Stimulated activated naive CD8-positive, alpha-beta T cell treated with anti-CD3 and anti-CD28 coated beads, Interleukin-15, amount 100 ng/mL, for 72 hours (primary cell): Measurements from ENCODE around the gene FOXM1.
A peak's percentile ranks its signal among the peaks of the same experiment; 100 is the strongest.

Experiments used
- ATAC-seq: fragments of 150-1000 bp; cut with Tn5 transposase; 2 replicates; pipeline ENCODE4 v1.10.0; 2021; ENCODE audit warnings: mild to moderate bottlenecking, moderate library complexity
- DNase-seq, 2 donors: peaks; one replicate each; pipeline ENCODE4 v3.0.0; 2021 to 2022
- H3K27ac Mint-ChIP-seq, 2 donors: one replicate each; pipeline ENCODE4 v1.8.0; 2022; ENCODE audit warnings: mild to moderate bottlenecking in 2 of 2, mixed read lengths in 2 of 2, moderate library complexity in 2 of 2
- H3K27me3 Mint-ChIP-seq: one replicate; pipeline ENCODE4 v1.8.0; 2022; ENCODE audit warnings: mixed read lengths
- H3K4me1 Mint-ChIP-seq: one replicate; pipeline ENCODE4 v1.8.0; 2022; ENCODE audit warnings: mild to moderate bottlenecking, mixed read lengths
- H3K4me3 Mint-ChIP-seq, 2 donors: one replicate each; pipeline ENCODE4 v1.8.0; 2022; ENCODE audit warnings: mild to moderate bottlenecking in 2 of 2, mixed read lengths in 2 of 2, moderate library complexity in 1 of 2
- H3K9me3 Mint-ChIP-seq, 2 donors: one replicate each; pipeline ENCODE4 v1.8.0; 2022; ENCODE audit warnings: mixed read lengths in 2 of 2

The FOXM1 gene

GRCh38 chr12:2858334-2858733 lies 18.6 kb downstream of the FOXM1 start:
- DNase-seq (no peak), ATAC-seq (no peak)
- H3K27ac Mint-ChIP-seq, result no peak overlapping the region
- H3K4me1 Mint-ChIP-seq, result no peaks in the 10 kb centered on the region
- H3K27me3 Mint-ChIP-seq, result no peaks in the 10 kb centered on the region
- H3K4me3 Mint-ChIP-seq, result no peak overlapping the region
- no peaks in the 10 kb centered on the region for H3K9me3 Mint-ChIP-seq

GRCh38 chr12:2857576-2857975 lies 19.4 kb downstream of the FOXM1 start:
- Mint-ChIP-seq H3K4me1 (no peaks in the 10 kb centered on the region), H3K27me3 (no peaks in the 10 kb centered on the region), H3K9me3 (no peaks in the 10 kb centered on the region), H3K27ac (peak overlapping the region in 1 of 2 donors; percentile 54), H3K4me3 (no peak overlapping the region)
- ATAC-seq (no peak), DNase-seq (no peak)

GRCh38 chr12:2857021-2857431 lies 19.9 kb downstream of the FOXM1 start, which contains the start of gene TEX52:
Gene TEX52 (minus strand): TSS chr12:2857039. CDS start chr12:2857026, 13 bp downstream.
- ATAC-seq (peak; percentile 7), DNase-seq (no peak)
- no peak within 1 kb of the TSS for H3K4me3 Mint-ChIP-seq
- no peaks in the 10 kb centered on the region for H3K27me3 Mint-ChIP-seq
- H3K4me1 Mint-ChIP-seq, result no peaks in the 10 kb centered on the region
- peak within 1 kb of the TSS; percentile 54 to 83 for H3K27ac Mint-ChIP-seq
- H3K9me3 Mint-ChIP-seq, result no peaks in the 10 kb centered on the region

GRCh38 chr12:2856051-2856450 lies 20.9 kb downstream of the FOXM1 start:
- Mint-ChIP-seq H3K4me1 (no peaks in the 10 kb centered on the region), H3K27me3 (no peaks in the 10 kb centered on the region), H3K4me3 (no peak overlapping the region), H3K27ac (peak overlapping the region; percentile 4 to 83), H3K9me3 (no peaks in the 10 kb centered on the region)
- no peak for DNase-seq
- ATAC-seq, result peak; percentile 49

GRCh38 chr12:2855546-2855945 lies 21.4 kb downstream of the FOXM1 start:
- H3K4me3 Mint-ChIP-seq, result no peak overlapping the region
- peak overlapping the region in 1 of 2 donors; percentile 83 for H3K27ac Mint-ChIP-seq
- no peak for DNase-seq
- no peaks in the 10 kb centered on the region for H3K9me3 Mint-ChIP-seq
- H3K27me3 Mint-ChIP-seq, result no peaks in the 10 kb centered on the region
- ATAC-seq, result no peak
- no peaks in the 10 kb centered on the region for H3K4me1 Mint-ChIP-seq

- Mint-ChIP-seq H3K4me3 (no peak overlapping the region), H3K27me3 (no peaks in the 10 kb centered on the region), H3K27ac (peak overlapping the region in 1 of 2 donors; percentile 56), H3K4me1 (no peaks in the 10 kb centered on the region), H3K9me3 (no peaks in the 10 kb centered on the region)
- DNase-seq, result no peak
- no peak for ATAC-seq
These were observed 22.1 kb downstream of the FOXM1 start for GRCh38 chr12:2854669-2855453.

GRCh38 chr12:2853626-2854025 lies 23.3 kb downstream of the FOXM1 start:
- ATAC-seq (peak; percentile 56), DNase-seq (peak; percentile 38)
- peak overlapping the region in 1 of 2 donors; percentile 96 for H3K27ac Mint-ChIP-seq
- H3K27me3 Mint-ChIP-seq, result no peaks in the 10 kb centered on the region
- H3K9me3 Mint-ChIP-seq, result no peaks in the 10 kb centered on the region
- peaks cover 5% of the 10 kb centered on the region for H3K4me1 Mint-ChIP-seq
- H3K4me3 Mint-ChIP-seq, result no peak overlapping the region

GRCh38 chr12:2851931-2852330 lies 25.0 kb downstream of the FOXM1 start:
- no peaks in the 10 kb centered on the region for H3K27me3 Mint-ChIP-seq
- peaks cover 5% of the 10 kb centered on the region for H3K4me1 Mint-ChIP-seq
- no peak for ATAC-seq
- H3K27ac Mint-ChIP-seq, result peak overlapping the region in 1 of 2 donors; percentile 19
- H3K4me3 Mint-ChIP-seq, result no peak overlapping the region
- DNase-seq, result no peak
- H3K9me3 Mint-ChIP-seq, result no peaks in the 10 kb centered on the region

GRCh38 chr12:2845280-2845679 lies 31.7 kb downstream of the FOXM1 start:
- no peak for DNase-seq
- Mint-ChIP-seq H3K4me3 (no peak overlapping the region), H3K27ac (no peak overlapping the region), H3K9me3 (no peaks in the 10 kb centered on the region), H3K4me1 (peaks cover 5% of the 10 kb centered on the region), H3K27me3 (no peaks in the 10 kb centered on the region)
- no peak for ATAC-seq

GRCh38 chr12:2844786-2845185 lies 32.2 kb downstream of the FOXM1 start:
- Mint-ChIP-seq H3K27me3 (no peaks in the 10 kb centered on the region), H3K9me3 (no peaks in the 10 kb centered on the region)

GRCh38 chr12:2842948-2843347 lies 34.0 kb downstream of the FOXM1 start:
- Mint-ChIP-seq H3K9me3 (no peaks in the 10 kb centered on the region), H3K4me1 (no peaks in the 10 kb centered on the region), H3K27ac (no peak overlapping the region), H3K27me3 (no peaks in the 10 kb centered on the region), H3K4me3 (no peak overlapping the region)
- DNase-seq, result no peak
- no peak for ATAC-seq

More at GRCh38 chr12:2844786-2845185, 32.2 kb downstream of the FOXM1 start:
- peaks cover 5% of the 10 kb centered on the region for H3K4me1 Mint-ChIP-seq
- no peak overlapping the region for H3K4me3 Mint-ChIP-seq
- DNase-seq, result no peak
- peak overlapping the region; percentile 69 to 84 for H3K27ac Mint-ChIP-seq
- no peak for ATAC-seq

- DNase-seq (no peak), ATAC-seq (no peak)
- Mint-ChIP-seq H3K27ac (no peak overlapping the region), H3K4me1 (no peaks in the 10 kb centered on the region), H3K9me3 (no peaks in the 10 kb centered on the region), H3K4me3 (no peak overlapping the region), H3K27me3 (no peaks in the 10 kb centered on the region)
These were observed 35.8 kb downstream of the FOXM1 start for GRCh38 chr12:2841056-2841650.

- H3K27ac Mint-ChIP-seq, result no peak overlapping the region
- no peak overlapping the region for H3K4me3 Mint-ChIP-seq
- no peak for ATAC-seq
- no peaks in the 10 kb centered on the region for H3K9me3 Mint-ChIP-seq
- H3K27me3 Mint-ChIP-seq, result no peaks in the 10 kb centered on the region
- H3K4me1 Mint-ChIP-seq, result peaks cover 16% of the 10 kb centered on the region
- no peak for DNase-seq
These were observed 40.4 kb downstream of the FOXM1 start for GRCh38 chr12:2836574-2836973.

- Mint-ChIP-seq H3K27me3 (no peaks in the 10 kb centered on the region), H3K4me1 (peaks cover 16% of the 10 kb centered on the region), H3K27ac (peak overlapping the region in 1 of 2 donors; percentile 83), H3K4me3 (no peak overlapping the region), H3K9me3 (no peaks in the 10 kb centered on the region)
- DNase-seq, result no peak
- no peak for ATAC-seq
These were observed 41.1 kb downstream of the FOXM1 start for GRCh38 chr12:2835691-2836403.

GRCh38 chr12:2834581-2835491 lies 42.1 kb downstream of the FOXM1 start, which contains the start of gene NRIP2:
Gene NRIP2 (minus strand): TSS chr12:2835035. CDS start chr12:2834983, 52 bp downstream.
- Mint-ChIP-seq H3K27ac (peak within 1 kb of the TSS; percentile 83 to 86), H3K4me3 (no peak within 1 kb of the TSS), H3K27me3 (no peaks in the 10 kb centered on the region), H3K4me1 (peaks cover 16% of the 10 kb centered on the region), H3K9me3 (no peaks in the 10 kb centered on the region)
- no peak for DNase-seq
- no peak for ATAC-seq
